ENCODE measurements around the gene DNAJC8.

DNAJC8 gene

GRCh38 chr1:28193701-28194161 lies 39.1 kb downstream of the DNAJC8 start:
- TF ChIP-seq CTCF (conservative IDR thresholded peaks at IDR 0.05; ENCODE audit: low read depth, low read length): no peak
- Histone ChIP-seq H3K36me3 (ENCODE audit: insufficient read depth) (no peaks in the 10 kb centered on the region), H3K4me1 (ENCODE audit: low read depth, poor library complexity, severe bottlenecking) (peaks cover 4% of the 10 kb centered on the region), H3K9ac (no peak overlapping the region), H3K4me3 (IDR thresholded peaks at IDR 0.05; ENCODE audit: insufficient read depth, low read depth, low read length) (no peak overlapping the region), H3K27me3 (ENCODE audit: insufficient read depth, low read depth) (no peaks in the 10 kb centered on the region), H2AFZ (ENCODE audit: low read depth) (no peak overlapping the region), H4K20me1 (ENCODE audit: insufficient read depth) (no peaks in the 10 kb centered on the region), H3K79me2 (ENCODE audit: insufficient read depth, low read depth) (no peaks in the 10 kb centered on the region), H3K27ac (no peak overlapping the region), H3K4me2 (no peak overlapping the region)

- Histone ChIP-seq H2AFZ (ENCODE audit: low read depth) (no peak overlapping the region), H3K36me3 (ENCODE audit: insufficient read depth) (no peaks in the 10 kb centered on the region), H3K27me3 (ENCODE audit: insufficient read depth, low read depth) (no peaks in the 10 kb centered on the region), H3K4me2 (no peak overlapping the region), H3K79me2 (ENCODE audit: insufficient read depth, low read depth) (no peaks in the 10 kb centered on the region), H3K4me3 (IDR thresholded peaks at IDR 0.05; ENCODE audit: insufficient read depth, low read depth, low read length) (no peak overlapping the region), H4K20me1 (ENCODE audit: insufficient read depth) (no peaks in the 10 kb centered on the region), H3K27ac (no peak overlapping the region), H3K4me1 (ENCODE audit: low read depth, poor library complexity, severe bottlenecking) (no peaks in the 10 kb centered on the region), H3K9ac (no peak overlapping the region)
- no peak for TF ChIP-seq CTCF (conservative IDR thresholded peaks at IDR 0.05; ENCODE audit: low read depth, low read length)
Observed at GRCh38 chr1:28190996-28191645, 41.7 kb downstream of the DNAJC8 start.

- H2AFZ ChIP-seq (ENCODE audit: low read depth): no peak overlapping the region
- no peak overlapping the region for H3K4me2 ChIP-seq
- no peaks in the 10 kb centered on the region for H3K27me3 ChIP-seq (ENCODE audit: insufficient read depth, low read depth)
- no peaks in the 10 kb centered on the region for H3K79me2 ChIP-seq (ENCODE audit: insufficient read depth, low read depth)
- no peak for TF ChIP-seq CTCF (conservative IDR thresholded peaks at IDR 0.05; ENCODE audit: low read depth, low read length)
- H4K20me1 ChIP-seq (ENCODE audit: insufficient read depth): no peaks in the 10 kb centered on the region
- no peaks in the 10 kb centered on the region for H3K36me3 ChIP-seq (ENCODE audit: insufficient read depth)
- H3K27ac ChIP-seq: no peak overlapping the region
- no peak overlapping the region for H3K9ac ChIP-seq
- no peak overlapping the region for H3K4me3 ChIP-seq (IDR thresholded peaks at IDR 0.05; ENCODE audit: insufficient read depth, low read depth, low read length)
- no peaks in the 10 kb centered on the region for H3K4me1 ChIP-seq (ENCODE audit: low read depth, poor library complexity, severe bottlenecking)
Observed at GRCh38 chr1:28190337-28190979, 42.4 kb downstream of the DNAJC8 start.

GRCh38 chr1:28185071-28185470 lies 47.8 kb downstream of the DNAJC8 start:
- H4K20me1 ChIP-seq (ENCODE audit: insufficient read depth): no peaks in the 10 kb centered on the region
- H3K79me2 ChIP-seq (ENCODE audit: insufficient read depth, low read depth): no peaks in the 10 kb centered on the region
- no peaks in the 10 kb centered on the region for H3K36me3 ChIP-seq (ENCODE audit: insufficient read depth)
- no peak for TF ChIP-seq CTCF (conservative IDR thresholded peaks at IDR 0.05; ENCODE audit: low read depth, low read length)
- H3K4me3 ChIP-seq (IDR thresholded peaks at IDR 0.05; ENCODE audit: insufficient read depth, low read depth, low read length): no peak overlapping the region
- H3K4me1 ChIP-seq (ENCODE audit: low read depth, poor library complexity, severe bottlenecking): no peaks in the 10 kb centered on the region
- no peak overlapping the region for H3K27ac ChIP-seq
- no peak overlapping the region for H3K4me2 ChIP-seq
- no peak overlapping the region for H3K9ac ChIP-seq
- H2AFZ ChIP-seq (ENCODE audit: low read depth): no peak overlapping the region
- H3K27me3 ChIP-seq (ENCODE audit: insufficient read depth, low read depth): no peaks in the 10 kb centered on the region
